ES-I3 (cell line): ENCODE measurements around the gene HEATR5A.
"Not testable (repeated sequence)": the region's sequence is repeated elsewhere in the genome, so short reads cannot be mapped to it uniquely, and the experiment has no call there.

Experiments
- H3K36me3 ChIP-seq: 2 replicates; pipeline ENCODE4 v1.6.1; 2013; ENCODE audit warnings: mild to moderate bottlenecking, low read length, control low read depth, moderate library complexity; ENCODE audit not compliant: insufficient read depth
- H3K4me1 ChIP-seq: 2 replicates; pipeline ENCODE4 v1.6.1; 2013; ENCODE audit warnings: mild to moderate bottlenecking, control low read depth, low read length; ENCODE audit not compliant: insufficient read depth
- H3K9ac ChIP-seq: 2 replicates; pipeline ENCODE4 v1.6.1; 2013; ENCODE audit warnings: low read depth, mild to moderate bottlenecking, low read length, moderate library complexity
- H3K9me3 ChIP-seq: 2 replicates; pipeline ENCODE4 v1.6.1; 2013; ENCODE audit warnings: mild to moderate bottlenecking, low read length, moderate library complexity; ENCODE audit not compliant: control insufficient read depth, insufficient read depth

Gene HEATR5A

GRCh38 chr14:31388687-31389413 is 31.5 kb downstream of the HEATR5A start:
- Histone ChIP-seq H3K4me1 (no peaks in the 10 kb centered on the region), H3K36me3 (no peaks in the 10 kb centered on the region; the same call in 1 of the 2 replicates), H3K9ac (no peak overlapping the region), H3K9me3 (no peaks in the 10 kb centered on the region)

DNA sequence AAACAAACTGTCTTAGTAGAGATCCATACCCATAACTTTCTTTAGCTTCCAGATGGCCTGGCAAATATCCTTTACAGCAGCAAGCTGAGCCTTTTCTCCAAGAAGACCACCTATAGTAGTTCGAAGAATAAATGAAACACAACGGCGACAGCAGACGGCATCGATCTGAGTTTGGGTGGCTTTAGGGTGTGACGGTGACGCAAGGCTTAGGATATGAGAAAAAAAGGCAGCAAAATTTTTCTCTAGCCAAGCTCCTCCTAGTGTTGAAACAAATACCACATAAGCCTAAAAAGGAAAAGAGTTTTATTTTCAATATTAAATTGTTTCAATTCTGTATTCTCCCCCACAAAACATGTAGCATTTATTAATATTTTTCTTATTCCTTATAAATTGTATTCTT is 33.3 kb downstream of the HEATR5A start:
- H3K36me3 ChIP-seq: peaks cover 2% of the 10 kb centered on the region; the same call in 1 of the 2 replicates
- no peaks in the 10 kb centered on the region for H3K4me1 ChIP-seq
- H3K9ac ChIP-seq: no peak overlapping the region
- no peaks in the 10 kb centered on the region for H3K9me3 ChIP-seq

GRCh38 chr14:31386271-31386670 is 34.1 kb downstream of the HEATR5A start:
- Histone ChIP-seq H3K4me1 (no peaks in the 10 kb centered on the region), H3K9me3 (no peaks in the 10 kb centered on the region), H3K36me3 (0 out of 2 replicates have a peak, but pooled peaks cover 2% of the 10 kb centered on the region), H3K9ac (no peak overlapping the region)

DNA sequence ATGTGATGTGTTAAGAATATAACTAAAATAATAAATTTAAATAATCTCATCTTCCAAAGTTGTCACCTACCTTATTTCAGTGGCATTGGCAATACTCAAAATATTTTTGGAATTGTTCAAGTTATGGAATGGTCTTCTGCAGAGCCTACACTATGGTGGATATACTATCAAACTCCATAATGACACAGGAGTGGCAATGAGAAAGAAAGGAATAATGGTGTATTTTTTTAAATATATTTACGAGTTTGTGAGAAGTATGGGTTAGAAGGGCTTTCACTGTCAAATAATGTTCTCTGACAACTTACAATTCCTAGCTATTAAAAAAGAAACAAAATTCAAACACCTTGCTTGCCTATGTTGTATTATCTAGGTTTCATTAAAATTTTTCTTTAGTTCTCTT is 38.1 kb downstream of the HEATR5A start:
- no peaks in the 10 kb centered on the region for H3K9me3 ChIP-seq
- no peak overlapping the region for H3K9ac ChIP-seq
- H3K36me3 ChIP-seq: 0 out of 2 replicates have a peak, but pooled peaks cover 2% of the 10 kb centered on the region
- H3K4me1 ChIP-seq: no peaks in the 10 kb centered on the region

- H3K9me3 ChIP-seq: no peaks in the 10 kb centered on the region
- no peaks in the 10 kb centered on the region for H3K4me1 ChIP-seq
- H3K36me3 ChIP-seq: 0 out of 2 replicates have a peak, but pooled peaks cover 2% of the 10 kb centered on the region
- H3K9ac ChIP-seq: no peak overlapping the region
Measured at GRCh38 chr14:31380106-31380505, 40.2 kb downstream of the HEATR5A start.

DNA sequence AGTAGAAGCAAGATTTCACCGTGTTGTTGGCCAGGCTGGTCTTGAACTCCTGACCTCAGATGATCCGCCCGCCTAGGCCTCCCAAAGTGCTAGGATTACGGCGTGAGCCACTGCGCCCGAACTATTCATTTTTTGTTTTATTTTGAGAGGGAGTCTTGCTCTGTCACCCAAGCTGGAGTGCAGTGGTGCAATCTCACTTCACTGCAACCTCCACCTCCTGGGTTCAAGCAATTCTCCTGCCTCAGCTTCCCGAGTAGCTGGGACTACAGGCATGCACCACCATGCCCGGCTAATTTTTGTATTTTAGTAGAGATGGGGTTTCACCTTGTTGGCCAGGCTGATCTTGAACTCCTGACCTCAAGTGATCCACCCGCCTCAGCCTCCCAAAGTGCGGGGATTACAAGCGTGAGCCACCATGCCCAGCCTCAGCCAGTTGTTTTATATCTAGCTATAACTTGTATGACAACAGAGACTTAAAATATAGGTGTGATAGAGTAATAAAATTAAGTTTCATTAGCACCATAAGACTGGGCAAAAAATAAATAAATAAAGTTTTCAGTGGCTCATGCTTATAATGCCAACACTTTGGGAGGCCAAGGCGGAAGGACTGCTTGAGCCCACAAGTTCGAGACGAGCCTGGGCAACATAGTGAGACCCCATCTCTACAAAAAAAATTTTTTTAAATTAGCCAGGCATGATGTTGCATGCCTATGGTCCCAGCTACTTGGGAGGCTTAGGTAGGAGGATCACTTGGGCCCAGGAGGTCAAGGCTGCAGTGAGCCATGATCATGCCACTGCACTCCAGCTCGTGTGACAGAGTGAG is 41.0 kb downstream of the HEATR5A start:
- H3K9me3 ChIP-seq, H3K36me3 ChIP-seq, H3K4me1 ChIP-seq, H3K9ac ChIP-seq: not testable (repeated sequence)

DNA sequence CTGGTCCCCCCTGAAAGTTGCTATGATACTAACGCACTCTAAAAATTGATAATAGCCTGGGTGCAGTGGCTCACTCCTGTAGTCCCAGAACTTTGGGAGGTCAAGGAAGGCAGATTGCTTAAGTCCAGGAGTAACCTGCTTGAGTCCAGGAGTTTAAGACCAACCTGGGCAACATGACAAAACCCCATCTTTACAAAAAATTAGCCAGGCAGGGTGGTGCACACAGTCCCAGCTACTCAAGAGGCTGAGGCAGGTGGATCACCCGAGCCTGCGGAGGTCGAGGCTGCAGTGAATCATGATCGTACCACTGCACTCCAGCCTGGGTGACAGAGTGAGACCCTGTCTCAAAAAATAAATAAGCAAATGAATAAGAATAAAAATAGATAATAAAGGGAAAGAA is 42.9 kb downstream of the HEATR5A start:
- H3K36me3 ChIP-seq: no peaks in the 10 kb centered on the region
- H3K9ac ChIP-seq: no peak overlapping the region

GRCh38 chr14:31371646-31372045 is 48.7 kb downstream of the HEATR5A start:
- H3K9ac ChIP-seq: no peak overlapping the region
- peaks cover 3% of the 10 kb centered on the region; the same call in 1 of the 2 replicates for H3K36me3 ChIP-seq
- H3K4me1 ChIP-seq: no peaks in the 10 kb centered on the region
- H3K9me3 ChIP-seq: no peaks in the 10 kb centered on the region

More for the DNA sequence above, 42.9 kb downstream of the HEATR5A start:
- Histone ChIP-seq H3K9me3 (no peaks in the 10 kb centered on the region), H3K4me1 (no peaks in the 10 kb centered on the region)

DNA sequence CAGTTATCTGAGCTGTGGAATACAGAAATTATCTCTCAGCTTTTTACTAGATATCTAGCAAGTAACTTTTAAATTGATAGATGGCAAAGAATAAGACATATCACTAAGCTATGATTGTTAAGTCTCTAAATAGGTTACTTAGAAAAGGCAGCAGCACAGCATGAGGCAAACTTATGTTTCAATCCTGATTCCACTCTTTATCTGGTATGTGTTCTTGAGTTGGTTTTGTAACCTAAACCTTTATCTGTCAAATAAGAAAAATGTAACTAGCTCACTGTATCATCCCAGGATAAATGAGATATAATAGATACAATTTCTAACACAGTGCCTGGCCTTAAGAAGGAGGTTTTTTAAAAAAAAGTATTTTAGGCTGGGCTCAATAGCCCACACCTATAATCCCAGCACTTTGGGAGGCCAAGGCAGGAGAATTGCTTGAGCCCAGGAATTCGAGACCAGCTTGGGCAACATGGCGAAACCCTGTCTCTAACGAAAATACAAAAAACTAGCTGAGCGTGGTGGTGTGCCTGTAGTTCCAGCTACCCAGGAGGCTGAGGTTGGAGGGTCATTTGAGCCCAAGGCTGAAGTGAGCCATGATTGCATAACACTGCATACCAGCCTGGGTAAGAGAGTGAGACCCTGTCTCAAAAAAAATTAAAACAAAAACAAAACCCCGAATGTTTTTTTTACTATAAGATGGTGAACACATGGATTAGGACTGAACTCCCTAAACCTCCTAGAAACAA is 56.8 kb downstream of the HEATR5A start:
- no peaks in the 10 kb centered on the region; the same call in 1 of the 2 replicates for H3K36me3 ChIP-seq
- H3K9me3 ChIP-seq: no peaks in the 10 kb centered on the region
- H3K4me1 ChIP-seq: no peaks in the 10 kb centered on the region
- no peak overlapping the region for H3K9ac ChIP-seq

- no peaks in the 10 kb centered on the region for H3K9me3 ChIP-seq
- no peaks in the 10 kb centered on the region; the same call in 1 of the 2 replicates for H3K36me3 ChIP-seq
- no peaks in the 10 kb centered on the region for H3K4me1 ChIP-seq
- no peak overlapping the region for H3K9ac ChIP-seq
Measured at GRCh38 chr14:31362746-31363145, 57.6 kb downstream of the HEATR5A start.

- H3K9ac ChIP-seq: not testable (repeated sequence)
Measured at GRCh38 chr14:31361761-31362160, 58.6 kb downstream of the HEATR5A start.

GRCh38 chr14:31360919-31361662 is 59.3 kb downstream of the HEATR5A start:
- Histone ChIP-seq H3K36me3 (no peaks in the 10 kb centered on the region; the same call in 1 of the 2 replicates), H3K4me1 (no peaks in the 10 kb centered on the region), H3K9ac (no peak overlapping the region), H3K9me3 (no peaks in the 10 kb centered on the region)

More at GRCh38 chr14:31361761-31362160, 58.6 kb downstream of the HEATR5A start:
- H3K4me1 ChIP-seq, H3K36me3 ChIP-seq, H3K9me3 ChIP-seq: not testable (repeated sequence)

- Histone ChIP-seq H3K9me3 (no peaks in the 10 kb centered on the region), H3K4me1 (no peaks in the 10 kb centered on the region), H3K9ac (no peak overlapping the region), H3K36me3 (no peaks in the 10 kb centered on the region)
Measured at GRCh38 chr14:31357279-31357678, 63.1 kb downstream of the HEATR5A start.

DNA sequence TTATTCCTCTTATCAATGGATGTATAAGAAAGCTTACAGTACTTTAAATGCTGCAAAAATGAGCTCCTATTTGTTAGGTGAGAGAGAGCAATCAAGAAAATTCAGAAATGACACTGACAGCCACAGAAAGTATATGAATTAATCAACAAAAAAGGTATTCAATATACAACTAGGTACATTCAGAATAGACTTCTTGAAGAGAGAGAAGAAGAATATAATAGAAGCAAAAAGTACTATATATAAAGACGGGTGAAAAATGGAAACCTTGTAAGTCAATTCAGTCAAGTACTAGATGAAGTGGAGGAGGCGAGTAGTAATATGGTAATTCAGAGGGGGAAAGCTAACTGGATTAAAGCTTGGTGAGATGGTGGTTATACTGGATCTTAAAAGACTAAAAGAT is 74.3 kb downstream of the HEATR5A start:
- no peaks in the 10 kb centered on the region for H3K4me1 ChIP-seq
- no peaks in the 10 kb centered on the region for H3K36me3 ChIP-seq
- no peak overlapping the region for H3K9ac ChIP-seq
- H3K9me3 ChIP-seq: no peaks in the 10 kb centered on the region
